KMS-11 (cell line): Measurements from ENCODE around the gene GTSE1.
"Not testable (repeated sequence)": the region's sequence is repeated elsewhere in the genome, so short reads cannot be mapped to it uniquely, and the experiment has no call there.

Experiments
- H2AFZ ChIP-seq: fragments of 200-600 bp; sonication (generic); 2 replicates; pipeline ENCODE4 v1.6.1; 2016; ENCODE audit warnings: antibody characterized with exemption, mixed run types, low read depth
- H3K27ac ChIP-seq: fragments of 200-600 bp; sonication (generic); 2 replicates; pipeline ENCODE4 v1.6.1; 2016; ENCODE audit warnings: mild to moderate bottlenecking, mixed run types
- H3K27me3 ChIP-seq: fragments of 200-600 bp; sonication (generic); 2 replicates; pipeline ENCODE4 v1.6.1; 2017; ENCODE audit warnings: mild to moderate bottlenecking, low read depth, mixed run types, moderate library complexity; ENCODE audit not compliant: insufficient read depth
- H3K36me3 ChIP-seq: fragments of 200-600 bp; sonication (generic); 2 replicates; pipeline ENCODE4 v1.6.1; 2017; ENCODE audit warnings: mild to moderate bottlenecking, mixed run types; ENCODE audit not compliant: insufficient read depth
- H3K4me1 ChIP-seq: fragments of 200-600 bp; sonication (generic); 2 replicates; pipeline ENCODE4 v1.6.1; 2016; ENCODE audit warnings: mild to moderate bottlenecking, low read depth, mixed run types; ENCODE audit not compliant: poor library complexity, severe bottlenecking
- H3K4me2 ChIP-seq: fragments of 200-600 bp; sonication (generic); 2 replicates; pipeline ENCODE4 v1.7.0; 2016; ENCODE audit warnings: mild to moderate bottlenecking, mixed run types
- H3K4me3 ChIP-seq: fragments of 200-600 bp; sonication (generic); IDR thresholded peaks from 2 replicates; pipeline ENCODE4 v1.6.1; 2017; ENCODE audit warnings: low read depth, low read length, mixed read lengths; ENCODE audit not compliant: insufficient read depth
- H3K79me2 ChIP-seq: fragments of 200-600 bp; sonication (generic); 2 replicates; pipeline ENCODE4 v1.6.1; 2016; ENCODE audit warnings: low read depth, mixed run types; ENCODE audit not compliant: insufficient read depth
- H3K9ac ChIP-seq: fragments of 200-600 bp; sonication (generic); 2 replicates; pipeline ENCODE4 v1.6.1; 2016; ENCODE audit warnings: mild to moderate bottlenecking, mixed run types
- H4K20me1 ChIP-seq: fragments of 200-600 bp; sonication (generic); 2 replicates; pipeline ENCODE4 v1.6.1; 2016; ENCODE audit warnings: mild to moderate bottlenecking, mixed run types; ENCODE audit not compliant: insufficient read depth
- TF ChIP-seq, protein P1 (sequence below): fragments of 200-600 bp; sonication (generic); conservative IDR thresholded peaks from 2 replicates; pipeline ENCODE4 v1.6.1; 2017; ENCODE audit warnings: low read depth, mild to moderate bottlenecking, antibody characterized with exemption, low read length, moderate library complexity, mixed read lengths

The GTSE1 gene

DNA sequence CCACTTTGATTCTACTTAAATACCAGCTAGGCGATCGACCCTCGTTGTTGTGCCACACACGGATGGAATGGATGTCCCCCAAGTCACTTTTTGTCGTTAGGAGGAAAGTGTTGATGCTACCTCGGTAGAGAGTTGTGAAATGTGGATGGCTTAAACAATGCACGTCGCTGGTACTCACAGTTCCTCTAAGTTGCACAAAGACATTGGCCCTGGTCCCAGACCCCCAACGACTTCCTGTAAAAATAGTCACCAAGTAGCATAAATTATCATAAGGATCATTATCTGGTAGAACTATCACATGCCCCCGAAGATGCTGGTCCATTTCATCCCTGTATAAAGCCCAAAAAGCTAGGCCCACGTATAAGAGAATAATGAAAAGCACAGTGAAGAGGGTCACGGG is 37.3 kb upstream of the GTSE1 start:
- no peaks in the 10 kb centered on the region for H3K79me2 ChIP-seq
- no peak overlapping the region for H3K4me3 ChIP-seq
- H3K4me2 ChIP-seq = no peak overlapping the region
- H3K27ac ChIP-seq = no peak overlapping the region
- H2AFZ ChIP-seq = no peak overlapping the region
- TF ChIP-seq, protein P1, sequence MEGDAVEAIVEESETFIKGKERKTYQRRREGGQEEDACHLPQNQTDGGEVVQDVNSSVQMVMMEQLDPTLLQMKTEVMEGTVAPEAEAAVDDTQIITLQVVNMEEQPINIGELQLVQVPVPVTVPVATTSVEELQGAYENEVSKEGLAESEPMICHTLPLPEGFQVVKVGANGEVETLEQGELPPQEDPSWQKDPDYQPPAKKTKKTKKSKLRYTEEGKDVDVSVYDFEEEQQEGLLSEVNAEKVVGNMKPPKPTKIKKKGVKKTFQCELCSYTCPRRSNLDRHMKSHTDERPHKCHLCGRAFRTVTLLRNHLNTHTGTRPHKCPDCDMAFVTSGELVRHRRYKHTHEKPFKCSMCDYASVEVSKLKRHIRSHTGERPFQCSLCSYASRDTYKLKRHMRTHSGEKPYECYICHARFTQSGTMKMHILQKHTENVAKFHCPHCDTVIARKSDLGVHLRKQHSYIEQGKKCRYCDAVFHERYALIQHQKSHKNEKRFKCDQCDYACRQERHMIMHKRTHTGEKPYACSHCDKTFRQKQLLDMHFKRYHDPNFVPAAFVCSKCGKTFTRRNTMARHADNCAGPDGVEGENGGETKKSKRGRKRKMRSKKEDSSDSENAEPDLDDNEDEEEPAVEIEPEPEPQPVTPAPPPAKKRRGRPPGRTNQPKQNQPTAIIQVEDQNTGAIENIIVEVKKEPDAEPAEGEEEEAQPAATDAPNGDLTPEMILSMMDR = no peak
- no peaks in the 10 kb centered on the region for H3K36me3 ChIP-seq
- no peaks in the 10 kb centered on the region for H4K20me1 ChIP-seq
- no peak overlapping the region for H3K9ac ChIP-seq
- H3K4me1 ChIP-seq = no peaks in the 10 kb centered on the region
- H3K27me3 ChIP-seq = no peaks in the 10 kb centered on the region

DNA sequence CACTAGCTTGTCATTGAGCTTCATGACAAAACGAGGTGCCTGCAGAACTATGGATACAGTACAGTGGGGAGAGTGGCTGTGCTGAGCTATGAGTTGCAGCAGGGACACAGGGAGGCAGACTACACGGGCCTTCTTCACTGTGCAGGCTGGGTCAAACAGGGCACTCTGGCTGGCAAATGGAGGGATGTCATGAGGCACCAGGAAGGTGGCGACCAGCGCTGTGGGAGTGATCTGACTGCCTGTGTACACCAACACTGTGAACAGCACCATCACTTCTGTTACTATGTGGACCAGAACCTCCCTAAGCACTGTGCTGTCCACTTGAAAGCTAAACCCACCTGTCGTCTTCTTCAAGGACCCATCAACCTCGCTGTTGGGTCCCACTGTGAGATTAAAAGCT is 36.6 kb upstream of the GTSE1 start:
- no peaks in the 10 kb centered on the region for H4K20me1 ChIP-seq
- H3K36me3 ChIP-seq = no peaks in the 10 kb centered on the region
- H3K4me1 ChIP-seq = no peaks in the 10 kb centered on the region
- no peak overlapping the region for H3K4me3 ChIP-seq
- no peak overlapping the region for H3K27ac ChIP-seq
- TF ChIP-seq, protein P1 = no peak
- no peaks in the 10 kb centered on the region for H3K27me3 ChIP-seq
- no peak overlapping the region for H3K4me2 ChIP-seq
- no peak overlapping the region for H3K9ac ChIP-seq
- H3K79me2 ChIP-seq = no peaks in the 10 kb centered on the region
- no peak overlapping the region for H2AFZ ChIP-seq

DNA sequence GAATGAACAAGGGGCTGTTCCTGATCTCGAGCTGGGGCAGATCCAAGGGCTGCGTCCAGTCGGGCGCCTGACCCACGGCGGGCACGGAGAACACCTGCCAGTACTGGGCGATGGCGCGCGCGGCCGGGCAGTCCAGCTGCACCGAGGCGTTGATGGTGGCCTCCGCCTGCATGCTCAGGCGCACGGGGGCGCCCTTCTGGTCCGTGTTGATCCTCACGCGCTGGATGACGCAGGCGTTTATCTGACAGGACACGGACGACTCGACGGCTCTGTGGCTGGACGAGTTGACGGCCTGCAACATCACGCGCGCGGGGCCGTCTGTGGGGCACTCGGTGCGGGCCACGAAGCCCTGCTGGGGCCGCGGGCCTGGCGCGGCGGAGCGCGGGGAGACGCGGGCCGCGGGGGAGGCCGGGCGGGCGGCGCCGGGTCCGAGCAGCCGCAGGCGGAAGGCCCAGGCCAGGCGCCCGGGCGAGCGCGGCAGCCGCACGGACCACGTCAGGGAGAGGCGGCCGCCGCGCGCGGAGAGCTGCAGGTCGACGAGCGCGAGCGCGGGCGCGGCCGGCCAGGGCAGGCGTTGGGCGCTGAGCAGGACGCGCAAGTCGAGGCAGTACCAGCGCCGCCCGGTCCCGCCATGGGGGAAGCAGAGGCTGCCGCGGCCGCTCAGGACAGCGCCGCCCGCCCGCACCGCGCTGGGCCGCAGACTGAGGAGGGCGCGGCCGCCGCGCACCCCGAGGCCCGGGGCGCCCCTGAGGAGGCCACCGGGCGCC is 34.0 kb upstream of the GTSE1 start:
- Histone ChIP-seq H4K20me1 (no peaks in the 10 kb centered on the region), H3K36me3 (no peaks in the 10 kb centered on the region), H3K9ac (no peak overlapping the region), H3K4me1 (no peaks in the 10 kb centered on the region), H3K4me3 (no peak overlapping the region), H3K4me2 (no peak overlapping the region), H3K79me2 (no peaks in the 10 kb centered on the region), H2AFZ (no peak overlapping the region), H3K27ac (no peak overlapping the region), H3K27me3 (no peaks in the 10 kb centered on the region)
- TF ChIP-seq, protein P1 = no peak

DNA sequence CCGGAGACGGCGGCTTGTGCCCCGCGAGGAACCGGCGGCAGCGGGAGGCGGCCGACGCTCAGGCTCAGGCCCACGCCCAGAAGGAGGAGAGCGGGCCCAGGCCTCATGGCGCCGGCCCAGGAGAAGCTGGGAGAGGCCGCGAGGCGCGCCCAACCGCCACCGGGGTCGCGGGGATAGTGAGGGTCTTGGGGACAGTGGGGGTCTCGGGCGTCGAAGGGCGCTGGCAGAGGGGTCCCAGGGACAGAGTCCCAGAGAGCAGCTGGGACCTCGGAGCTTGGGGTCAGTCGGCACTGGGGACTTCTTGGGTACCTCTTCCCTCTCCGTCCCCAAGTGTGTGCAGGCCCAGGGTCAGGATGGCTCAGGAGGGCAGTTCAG is 33.5 kb upstream of the GTSE1 start, which contains the start of gene PKDREJ:
Gene PKDREJ, minus strand, starts transcription at position 128 of the 375 bp plus-strand sequence. Its CDS starts 21 bp downstream, at position 107.
- no peak within 1 kb of the TSS for H3K9ac ChIP-seq
- H3K27ac ChIP-seq = no peak within 1 kb of the TSS

DNA sequence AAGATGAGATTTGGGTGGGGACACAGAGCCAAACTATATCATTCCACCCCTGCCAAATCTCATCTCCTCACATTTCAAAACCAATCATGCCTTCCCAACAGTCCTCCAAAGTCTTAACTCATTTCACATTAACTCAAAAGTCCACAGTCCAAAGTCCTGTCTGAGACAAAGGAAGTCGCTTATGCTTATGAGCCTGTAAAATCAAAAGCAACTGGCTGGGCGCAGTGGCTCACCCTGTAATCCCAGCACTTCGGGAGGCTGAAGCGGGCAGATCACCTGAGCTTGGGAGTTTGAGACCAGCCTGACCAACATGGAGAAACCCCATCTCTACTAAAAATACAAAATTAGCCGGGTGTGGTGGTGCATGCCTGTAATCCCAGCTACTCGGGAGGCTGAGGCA is 32.1 kb upstream of the GTSE1 start:
- not testable (repeated sequence) for H3K79me2 ChIP-seq, H3K4me1 ChIP-seq, H3K27me3 ChIP-seq, H3K4me3 ChIP-seq, H3K9ac ChIP-seq, H3K4me2 ChIP-seq, H3K36me3 ChIP-seq, H4K20me1 ChIP-seq, H3K27ac ChIP-seq, H2AFZ ChIP-seq

More for the DNA sequence above, 33.5 kb upstream of the GTSE1 start, which contains the start of gene PKDREJ:
- Histone ChIP-seq H3K79me2 (no peaks in the 10 kb centered on the region), H3K36me3 (no peaks in the 10 kb centered on the region), H3K27me3 (no peaks in the 10 kb centered on the region), H4K20me1 (no peaks in the 10 kb centered on the region), H2AFZ (no peak within 1 kb of the TSS), H3K4me3 (no peak within 1 kb of the TSS), H3K4me2 (no peak within 1 kb of the TSS), H3K4me1 (no peaks in the 10 kb centered on the region)
- TF ChIP-seq, protein P1 = no peak

DNA sequence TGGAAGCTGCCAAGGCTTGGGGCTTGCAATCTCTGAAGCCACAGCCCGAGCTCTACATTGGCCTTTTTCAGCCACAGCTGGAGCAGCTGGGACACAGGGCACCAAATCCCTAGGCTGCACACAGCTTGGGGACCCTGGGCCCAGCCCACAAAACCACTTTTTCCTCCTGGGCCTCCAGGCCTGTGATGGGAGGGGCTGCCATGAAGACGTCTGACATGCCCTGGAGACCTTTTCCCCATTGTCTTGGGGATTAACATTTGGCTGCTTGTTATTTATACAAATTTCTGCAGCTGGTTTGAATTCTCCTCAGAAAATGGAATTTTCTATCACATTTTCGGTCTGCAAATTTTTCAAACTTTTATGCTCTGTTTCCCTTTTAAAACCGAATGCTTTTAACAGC is 31.0 kb upstream of the GTSE1 start:
- not testable (repeated sequence) for H3K27ac ChIP-seq, H3K4me2 ChIP-seq, H3K79me2 ChIP-seq, H3K9ac ChIP-seq, H3K4me1 ChIP-seq, H3K27me3 ChIP-seq, H2AFZ ChIP-seq, H3K4me3 ChIP-seq, H3K36me3 ChIP-seq, H4K20me1 ChIP-seq
